NB4 (cell line): ENCODE measurements around the gene SERPINB2.

Experiments
- DNase-seq: peaks from one replicate; pipeline ENCODE4 v3.0.0; 2010; ENCODE audit warnings: low read depth
- H3K4me3 ChIP-seq: one replicate; pipeline ENCODE4 v1.5.1; 2011; ENCODE audit warnings: mild to moderate bottlenecking, low read depth, low read length, moderate library complexity
- CTCF ChIP-seq: IDR thresholded peaks from one replicate; pipeline ENCODE4 v1.5.1; 2012; ENCODE audit warnings: low read depth, low read length
- MAX ChIP-seq: IDR thresholded peaks from 2 replicates; pipeline ENCODE4 v1.6.1; 2011; ENCODE audit warnings: low read depth, low read length
- MYC ChIP-seq: IDR thresholded peaks from 2 replicates; pipeline ENCODE4 v1.6.1; 2011; ENCODE audit warnings: low read depth, low read length
- POLR2A ChIP-seq: IDR thresholded peaks from 2 replicates; pipeline ENCODE4 v1.6.1; 2011; ENCODE audit warnings: mild to moderate bottlenecking; ENCODE audit not compliant: insufficient read length; ENCODE audit errors: extremely low read depth

Gene SERPINB2

GRCh38 chr18:63949068-63949737 lies 61.7 kb downstream of the SERPINB2 start, which contains the start of gene HMSD:
Gene HMSD, plus strand, starts transcription at chr18:63949301. Its CDS starts 4,155 bp downstream, at chr18:63953456.
- no peak for TF ChIP-seq CTCF
- TF ChIP-seq POLR2A, result no peak
- H3K4me3 ChIP-seq, result no peak within 1 kb of the TSS
- DNase-seq, result no peak

- peak; percentile 46 for DNase-seq
- no peak overlapping the region for H3K4me3 ChIP-seq
- TF ChIP-seq POLR2A, result no peak
- no peak for TF ChIP-seq MAX
- TF ChIP-seq CTCF, result peak; percentile 25
- TF ChIP-seq MYC, result no peak
Measured at GRCh38 chr18:63951302-63951705, 63.8 kb downstream of the SERPINB2 start.
